Measurements from ENCODE around the gene FBN1.

The FBN1 gene

DNA sequence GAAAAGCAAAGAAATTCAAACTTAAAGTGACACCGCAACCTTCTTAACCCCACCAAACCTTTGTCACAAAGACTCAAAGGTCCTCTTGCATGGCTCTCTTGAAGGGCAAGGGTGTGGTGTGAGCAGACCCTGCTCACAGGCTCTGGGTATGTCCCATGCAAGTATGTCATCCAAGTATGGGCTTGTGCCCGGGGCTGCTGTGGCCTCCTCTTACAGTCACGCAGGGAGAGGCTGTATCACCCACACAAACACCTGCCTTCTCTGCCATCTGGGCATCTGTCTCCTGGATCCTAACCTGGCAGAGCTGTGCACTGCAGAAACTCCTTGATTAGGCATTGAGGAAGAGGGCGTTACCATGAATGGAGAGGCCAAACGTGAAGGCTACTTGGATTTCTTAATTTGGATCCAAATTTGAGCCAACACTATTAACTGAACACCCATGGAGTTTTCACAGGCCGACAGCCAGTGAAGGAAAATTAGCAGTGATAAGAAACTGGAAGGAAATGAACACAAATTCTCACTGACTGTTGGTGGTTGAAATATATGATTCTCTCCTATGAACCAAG, 167.6 kb downstream of the FBN1 start:
- no peak overlapping the region for H3K4me3 Mint-ChIP-seq
- no peaks in the 10 kb centered on the region for H3K36me3 Mint-ChIP-seq
- H3K27ac Mint-ChIP-seq = no peak overlapping the region
- no peak for ATAC-seq
- no peak for DNase-seq (ENCODE audit: low spot score in 2 of 2)
- H3K4me1 Mint-ChIP-seq = no peaks in the 10 kb centered on the region
- no peaks in the 10 kb centered on the region for H3K9me3 Mint-ChIP-seq

DNA sequence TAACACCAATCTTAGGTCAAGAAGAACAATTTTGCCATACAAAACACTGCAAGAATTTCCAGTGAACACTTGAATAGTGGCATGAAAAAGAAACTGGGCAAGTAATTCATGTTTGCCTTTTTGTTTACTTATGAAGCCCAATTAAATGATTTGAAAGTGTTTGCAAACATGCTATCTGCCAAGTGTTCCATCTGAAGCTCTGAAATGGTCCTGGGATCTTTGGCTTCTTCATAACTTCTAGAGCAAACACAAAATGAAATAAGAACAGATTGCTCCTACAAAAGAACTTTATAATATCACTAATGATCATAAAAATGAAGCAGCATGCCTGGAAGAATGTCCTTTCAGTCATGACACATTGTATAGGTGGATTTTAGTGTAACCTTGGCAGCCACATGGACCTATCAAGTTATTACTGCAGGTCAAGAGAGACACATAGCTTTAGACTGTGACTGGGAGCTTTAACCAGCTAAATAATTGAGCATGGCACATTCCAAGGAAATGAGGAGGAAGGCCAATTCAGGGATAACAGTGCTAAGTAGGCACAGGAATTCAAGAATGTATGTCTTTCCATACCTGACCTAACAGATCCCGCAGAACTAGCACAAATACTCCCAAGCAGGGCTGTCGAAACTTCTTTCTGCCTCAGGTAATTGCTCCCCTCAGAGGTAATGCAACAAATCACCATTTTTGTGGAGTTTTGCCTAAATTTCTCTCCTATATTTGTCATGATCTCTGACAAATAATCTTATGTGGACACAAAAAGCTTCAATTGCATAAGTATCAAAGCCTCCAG, 169.7 kb downstream of the FBN1 start:
- H3K27ac Mint-ChIP-seq = no peak overlapping the region
- no peak overlapping the region for H3K4me3 Mint-ChIP-seq
- no peaks in the 10 kb centered on the region for H3K4me1 Mint-ChIP-seq
- ATAC-seq (no peak), DNase-seq (ENCODE audit: low spot score in 2 of 2) (no peak)
- H3K36me3 Mint-ChIP-seq = no peaks in the 10 kb centered on the region
- H3K9me3 Mint-ChIP-seq = no peaks in the 10 kb centered on the region

DNA sequence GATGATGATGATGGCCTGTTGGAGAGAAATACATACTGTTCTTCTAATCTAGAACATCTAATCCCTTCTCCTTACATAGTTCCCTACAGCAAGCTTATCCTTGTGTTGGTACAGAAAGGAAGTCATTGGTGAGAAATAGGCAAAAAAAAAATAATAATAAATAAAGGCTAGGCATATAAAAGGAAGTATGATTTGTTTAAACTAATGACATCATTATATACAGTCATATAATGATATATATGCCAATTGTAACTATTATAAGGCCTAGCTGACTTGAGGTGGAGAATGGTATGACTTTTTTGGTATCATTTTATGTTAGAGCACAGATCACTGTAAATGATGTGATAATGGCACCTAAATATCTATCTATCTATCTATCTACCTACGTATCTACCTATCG, 171.8 kb downstream of the FBN1 start:
- H3K27ac Mint-ChIP-seq = no peak overlapping the region
- no peaks in the 10 kb centered on the region for H3K36me3 Mint-ChIP-seq
- DNase-seq (ENCODE audit: low spot score in 2 of 2) = no peak
- ATAC-seq = no peak
- no peaks in the 10 kb centered on the region for H3K4me1 Mint-ChIP-seq
- no peak overlapping the region for H3K4me3 Mint-ChIP-seq
- no peaks in the 10 kb centered on the region for H3K9me3 Mint-ChIP-seq

DNA sequence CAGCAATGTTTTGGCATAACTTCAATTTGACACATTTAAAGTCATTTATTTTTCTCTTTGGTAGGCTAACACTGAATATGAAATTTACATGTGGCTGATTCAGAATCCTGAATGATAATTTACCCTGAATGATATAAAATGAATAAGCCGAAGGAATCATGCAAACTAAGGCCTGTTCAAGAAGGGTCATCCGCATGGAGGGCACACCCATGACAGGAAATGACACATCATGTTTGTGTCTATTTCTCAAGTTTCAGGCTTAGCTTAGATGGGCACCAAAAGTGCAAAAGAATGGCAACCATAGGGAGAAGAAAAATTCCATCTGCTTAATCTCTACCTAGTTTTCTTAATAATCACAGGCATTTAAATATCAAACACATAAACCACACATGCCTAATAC, 172.8 kb downstream of the FBN1 start:
- no peak for ATAC-seq
- no peak overlapping the region for H3K27ac Mint-ChIP-seq
- no peaks in the 10 kb centered on the region for H3K36me3 Mint-ChIP-seq
- no peaks in the 10 kb centered on the region for H3K4me1 Mint-ChIP-seq
- no peak for DNase-seq (ENCODE audit: low spot score in 2 of 2)
- H3K9me3 Mint-ChIP-seq = no peaks in the 10 kb centered on the region
- no peak overlapping the region for H3K4me3 Mint-ChIP-seq

DNA sequence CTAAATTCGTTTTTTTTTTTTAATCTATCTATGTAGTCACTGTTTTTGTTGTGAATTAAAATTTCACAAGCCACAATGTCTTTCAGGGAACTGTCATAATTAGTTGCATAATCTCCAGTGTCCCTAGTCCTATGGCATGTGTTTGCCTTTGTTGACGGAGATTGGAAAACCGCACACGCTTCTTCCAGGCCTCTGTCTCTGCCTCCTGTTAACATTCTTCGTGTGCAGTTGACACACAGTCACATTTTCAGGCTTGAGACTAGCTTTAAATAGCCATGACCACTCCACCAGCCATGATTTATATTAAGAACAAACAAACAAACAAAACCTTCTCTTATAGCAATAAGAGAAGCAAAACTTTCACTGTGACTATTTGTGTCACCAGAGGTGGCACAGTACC, 174.4 kb downstream of the FBN1 start:
- Mint-ChIP-seq H3K9me3 (no peaks in the 10 kb centered on the region), H3K36me3 (no peaks in the 10 kb centered on the region), H3K4me3 (no peak overlapping the region), H3K27ac (no peak overlapping the region), H3K4me1 (no peaks in the 10 kb centered on the region)
- ATAC-seq = no peak
- no peak for DNase-seq (ENCODE audit: low spot score in 2 of 2)

DNA sequence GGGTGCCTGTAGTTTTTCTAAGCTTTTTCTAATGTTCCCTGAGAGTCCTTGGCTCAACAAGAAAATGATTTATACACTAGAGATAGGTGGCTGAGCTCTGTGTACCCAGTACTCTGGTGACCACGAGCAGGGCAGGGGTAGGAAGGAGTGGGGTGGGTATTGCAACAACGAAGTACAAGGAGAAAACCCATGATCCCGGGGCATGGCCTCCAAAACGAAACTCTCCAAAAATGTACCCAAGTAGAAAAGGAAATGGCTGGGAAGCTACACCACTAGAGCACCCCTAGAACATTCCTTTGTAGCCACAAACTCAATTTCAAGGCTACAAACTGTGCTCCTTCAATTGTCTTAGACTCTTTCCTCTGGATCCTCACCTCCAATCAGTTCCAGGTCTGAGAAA, 175.4 kb downstream of the FBN1 start:
- no peak overlapping the region for H3K4me3 Mint-ChIP-seq
- ATAC-seq (no peak), DNase-seq (ENCODE audit: low spot score in 2 of 2) (no peak)
- no peaks in the 10 kb centered on the region for H3K9me3 Mint-ChIP-seq
- no peaks in the 10 kb centered on the region for H3K36me3 Mint-ChIP-seq
- H3K4me1 Mint-ChIP-seq = no peaks in the 10 kb centered on the region
- H3K27ac Mint-ChIP-seq = no peak overlapping the region

DNA sequence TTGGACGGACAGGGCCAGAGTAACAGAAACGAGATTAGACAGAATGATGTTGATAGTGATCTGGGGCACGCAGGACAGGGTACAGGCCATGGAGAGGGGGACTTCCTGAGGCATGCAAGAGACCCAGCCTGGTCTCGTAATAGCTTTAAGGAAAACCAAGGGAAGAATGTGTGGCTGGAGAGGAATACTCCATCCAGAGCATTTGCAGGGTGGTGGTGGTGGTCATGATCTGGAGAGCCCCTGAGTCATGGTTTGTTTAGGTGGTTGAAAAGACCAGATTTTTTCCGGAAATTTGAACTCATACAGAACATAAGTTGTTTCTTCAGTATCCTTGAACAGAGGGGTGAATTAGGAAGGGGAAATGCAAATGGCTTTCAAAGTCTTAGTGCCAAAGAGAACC, 175.8 kb downstream of the FBN1 start:
- Mint-ChIP-seq H3K36me3 (no peaks in the 10 kb centered on the region), H3K9me3 (no peaks in the 10 kb centered on the region), H3K4me3 (no peak overlapping the region), H3K4me1 (no peaks in the 10 kb centered on the region), H3K27ac (no peak overlapping the region)
- DNase-seq (ENCODE audit: low spot score in 2 of 2) = no peak
- no peak for ATAC-seq

DNA sequence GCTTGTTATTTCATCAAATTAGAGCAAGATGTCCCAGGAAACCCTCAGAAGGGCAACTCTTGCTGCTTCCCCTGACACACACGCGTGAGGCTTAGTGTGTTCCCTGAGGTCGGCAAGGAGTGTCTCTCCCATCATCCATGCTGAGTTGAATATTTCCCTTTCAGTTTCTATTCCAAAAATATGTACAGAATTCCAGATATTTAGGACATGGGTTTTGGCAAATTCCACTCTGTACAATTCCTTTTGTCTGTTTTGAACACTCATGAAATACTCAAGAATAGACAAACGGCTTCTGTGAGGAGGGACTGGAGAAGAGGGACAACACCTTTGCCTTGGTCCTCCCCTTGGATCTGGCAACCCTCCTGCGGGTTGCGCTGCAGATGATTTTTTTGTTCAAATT, 176.2 kb downstream of the FBN1 start:
- ATAC-seq = no peak
- Mint-ChIP-seq H3K4me1 (no peaks in the 10 kb centered on the region), H3K36me3 (no peaks in the 10 kb centered on the region), H3K4me3 (no peak overlapping the region), H3K27ac (no peak overlapping the region), H3K9me3 (no peaks in the 10 kb centered on the region)
- no peak for DNase-seq (ENCODE audit: low spot score in 2 of 2)

DNA sequence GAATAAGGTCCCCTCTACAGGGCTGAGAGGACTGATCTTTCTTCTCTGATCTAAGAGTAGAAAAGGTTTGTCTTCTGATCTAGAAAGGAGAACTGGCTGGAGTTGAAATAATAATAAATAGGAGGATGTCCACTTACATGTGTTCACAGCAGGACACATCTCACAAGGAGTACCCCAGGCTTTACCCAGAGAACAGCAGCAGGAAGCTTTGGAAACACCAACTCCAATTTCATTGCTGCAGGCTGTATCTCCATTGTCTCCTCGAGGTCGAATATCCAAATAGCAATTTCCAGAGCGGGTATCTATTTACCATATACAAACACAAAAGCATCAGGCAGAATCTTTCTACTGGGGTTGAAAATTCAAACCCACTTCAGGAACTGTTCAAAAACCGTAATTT, 177.7 kb downstream of the FBN1 start:
- Mint-ChIP-seq H3K4me1 (no peaks in the 10 kb centered on the region), H3K4me3 (no peak overlapping the region), H3K27ac (no peak overlapping the region), H3K36me3 (no peaks in the 10 kb centered on the region), H3K9me3 (no peaks in the 10 kb centered on the region)
- DNase-seq (ENCODE audit: low spot score in 2 of 2) = no peak
- no peak for ATAC-seq

DNA sequence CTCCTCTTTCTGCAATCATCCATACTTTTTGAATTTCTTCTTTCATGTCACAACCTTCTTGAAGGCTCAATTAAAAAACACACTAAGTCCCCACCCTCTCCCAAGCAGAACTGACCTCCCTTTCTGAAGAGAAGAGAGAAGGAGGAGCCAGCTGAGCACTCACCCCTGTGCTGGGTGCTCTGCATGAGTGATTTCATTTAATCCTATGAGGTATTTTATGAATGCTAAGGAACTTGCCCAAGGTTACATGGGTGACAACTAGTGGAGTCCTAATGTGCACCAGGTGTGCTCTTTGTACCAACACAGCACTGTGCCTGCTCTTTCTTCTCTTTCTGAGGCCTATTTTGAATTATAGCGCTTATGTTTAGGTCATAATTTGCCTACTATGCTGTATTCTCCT, 178.7 kb downstream of the FBN1 start:
- no peaks in the 10 kb centered on the region for H3K4me1 Mint-ChIP-seq
- DNase-seq (ENCODE audit: low spot score in 2 of 2) = no peak
- no peaks in the 10 kb centered on the region for H3K36me3 Mint-ChIP-seq
- H3K4me3 Mint-ChIP-seq = no peak overlapping the region
- H3K27ac Mint-ChIP-seq = no peak overlapping the region
- peak; percentile 19 for ATAC-seq
- H3K9me3 Mint-ChIP-seq = no peaks in the 10 kb centered on the region

DNA sequence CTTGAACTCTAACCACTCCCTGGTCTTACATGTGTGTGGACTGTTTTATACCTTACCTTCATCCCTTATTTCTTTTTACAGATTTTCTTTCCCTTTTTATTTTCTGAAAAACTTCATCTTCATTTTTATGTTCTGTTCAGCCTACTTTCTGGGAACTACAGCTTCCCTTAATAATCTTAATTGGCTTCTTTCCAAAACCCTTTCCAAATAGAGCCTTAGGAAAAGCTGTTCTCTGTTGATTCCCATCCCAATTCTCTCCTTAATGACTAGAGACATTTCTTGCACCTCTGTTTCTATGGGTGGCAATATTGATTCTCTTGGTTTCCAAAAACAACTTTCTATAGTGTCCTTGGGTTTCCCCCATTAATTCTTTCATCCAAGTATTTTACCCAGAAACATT, 179.4 kb downstream of the FBN1 start:
- ATAC-seq (no peak), DNase-seq (ENCODE audit: low spot score in 2 of 2) (no peak)
- no peak overlapping the region for H3K4me3 Mint-ChIP-seq
- H3K4me1 Mint-ChIP-seq = no peaks in the 10 kb centered on the region
- H3K9me3 Mint-ChIP-seq = no peaks in the 10 kb centered on the region
- no peak overlapping the region for H3K27ac Mint-ChIP-seq
- no peaks in the 10 kb centered on the region for H3K36me3 Mint-ChIP-seq

DNA sequence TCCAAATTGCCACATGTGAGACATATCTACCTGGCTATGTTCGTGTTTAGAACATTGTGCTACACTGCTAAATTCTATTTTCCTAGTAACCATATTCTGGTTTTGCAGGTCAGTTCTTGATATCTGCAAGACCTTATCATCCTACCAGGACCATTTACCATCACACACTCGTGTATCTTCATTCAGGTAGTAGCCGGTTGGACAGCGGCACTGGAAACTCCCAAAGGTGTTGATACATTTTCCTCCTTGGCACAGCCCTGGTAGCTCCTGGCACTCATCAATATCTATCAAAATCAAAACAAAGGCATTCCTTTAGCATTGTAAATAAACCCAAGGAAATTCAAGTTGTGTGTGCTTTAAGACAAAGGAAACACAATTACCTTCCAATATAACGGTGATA, 180.1 kb downstream of the FBN1 start:
- Mint-ChIP-seq H3K36me3 (no peaks in the 10 kb centered on the region), H3K4me3 (no peak overlapping the region), H3K9me3 (no peaks in the 10 kb centered on the region), H3K4me1 (no peaks in the 10 kb centered on the region), H3K27ac (no peak overlapping the region)
- ATAC-seq (no peak), DNase-seq (ENCODE audit: low spot score in 2 of 2) (no peak)

DNA sequence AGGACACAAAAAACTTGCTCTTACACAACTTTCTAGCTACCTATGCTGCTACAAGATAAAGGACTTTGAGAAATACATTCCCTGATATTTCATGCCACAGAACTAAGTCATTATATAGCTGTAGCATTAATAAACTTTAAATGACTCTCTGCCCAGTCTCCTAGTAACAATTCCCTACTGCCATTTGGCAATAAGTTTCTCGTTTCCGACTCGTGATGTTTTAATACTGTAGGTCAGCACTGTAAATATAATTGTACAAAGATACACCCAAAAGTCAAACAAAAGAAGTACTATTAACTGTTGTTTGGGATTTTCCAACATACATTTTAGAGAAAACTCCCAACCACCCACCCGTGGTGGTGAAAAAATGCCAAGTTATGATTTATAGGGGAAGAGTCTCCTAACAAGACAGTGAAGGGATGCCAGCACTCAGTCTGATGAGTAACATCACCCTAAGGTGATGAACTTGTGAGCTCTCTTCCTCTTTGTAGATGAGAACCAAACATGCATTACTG, 182.1 kb downstream of the FBN1 start:
- Mint-ChIP-seq H3K27ac (no peak overlapping the region), H3K4me3 (no peak overlapping the region), H3K36me3 (no peaks in the 10 kb centered on the region), H3K9me3 (no peaks in the 10 kb centered on the region), H3K4me1 (no peaks in the 10 kb centered on the region)
- ATAC-seq = no peak
- DNase-seq (ENCODE audit: low spot score in 2 of 2) = no peak

DNA sequence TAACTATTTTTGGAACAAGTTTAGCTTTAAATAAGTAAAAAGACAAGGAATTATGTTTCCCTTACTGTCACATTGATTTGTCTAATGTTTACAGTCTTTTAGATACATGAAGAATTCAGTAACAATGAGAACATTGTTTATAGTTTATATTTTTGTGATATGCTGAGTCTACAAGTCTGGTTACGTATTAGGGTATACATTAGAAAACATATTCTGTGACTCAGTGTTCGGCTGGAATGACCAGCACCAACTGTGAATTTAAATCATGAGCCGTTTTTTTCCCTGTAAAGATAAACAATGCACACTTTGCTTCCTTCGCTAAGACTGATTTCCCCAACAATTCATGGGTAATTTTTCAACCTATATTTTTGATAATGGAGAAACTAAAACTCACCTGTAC, 182.8 kb downstream of the FBN1 start:
- H3K27ac Mint-ChIP-seq = no peak overlapping the region
- H3K4me1 Mint-ChIP-seq = no peaks in the 10 kb centered on the region
- no peak for DNase-seq (ENCODE audit: low spot score in 2 of 2)
- no peak for ATAC-seq
- no peaks in the 10 kb centered on the region for H3K36me3 Mint-ChIP-seq
- no peaks in the 10 kb centered on the region for H3K9me3 Mint-ChIP-seq
- no peak overlapping the region for H3K4me3 Mint-ChIP-seq

DNA sequence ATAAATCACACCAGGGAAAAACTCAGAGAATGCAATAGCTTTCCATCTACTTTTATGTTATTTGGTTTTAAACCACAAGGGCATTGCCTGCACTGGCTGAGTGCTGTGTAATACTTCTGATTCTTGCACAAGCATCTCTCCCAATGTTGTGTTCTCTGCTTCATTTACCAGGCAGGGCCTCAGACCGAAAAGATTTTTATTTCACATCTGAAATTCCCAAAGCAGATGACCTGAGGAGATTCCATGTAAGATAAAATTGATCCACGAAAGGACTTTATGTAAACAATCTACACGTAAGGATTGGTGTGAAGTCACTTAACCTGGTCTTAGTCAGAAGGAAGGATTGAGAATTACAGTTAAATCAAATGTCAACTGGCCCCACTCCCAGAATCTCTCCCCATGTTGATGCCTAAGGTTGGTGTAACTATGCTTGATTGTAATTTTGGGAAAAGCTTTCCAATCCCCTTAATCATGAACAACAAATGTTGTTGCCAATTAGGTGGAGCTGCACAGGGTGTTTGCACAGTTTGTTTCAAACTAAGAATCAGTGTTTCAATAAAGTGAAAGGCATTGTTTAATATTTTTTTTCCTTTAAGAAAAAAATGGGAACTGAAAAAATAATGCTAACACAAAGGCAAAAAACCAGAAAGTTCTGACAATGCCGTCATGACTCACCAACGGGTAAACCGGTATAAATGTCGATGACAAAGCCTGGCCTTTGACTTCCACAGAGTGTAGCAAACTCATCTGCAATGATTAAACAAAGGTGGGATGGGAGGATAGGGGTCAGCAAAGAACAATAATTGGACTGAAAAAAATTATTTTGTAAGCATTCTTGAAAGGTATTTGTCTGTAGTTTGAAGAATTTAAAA, 185.7 kb downstream of the FBN1 start:
- H3K36me3 Mint-ChIP-seq = no peaks in the 10 kb centered on the region
- DNase-seq (ENCODE audit: low spot score in 2 of 2) = no peak

DNA sequence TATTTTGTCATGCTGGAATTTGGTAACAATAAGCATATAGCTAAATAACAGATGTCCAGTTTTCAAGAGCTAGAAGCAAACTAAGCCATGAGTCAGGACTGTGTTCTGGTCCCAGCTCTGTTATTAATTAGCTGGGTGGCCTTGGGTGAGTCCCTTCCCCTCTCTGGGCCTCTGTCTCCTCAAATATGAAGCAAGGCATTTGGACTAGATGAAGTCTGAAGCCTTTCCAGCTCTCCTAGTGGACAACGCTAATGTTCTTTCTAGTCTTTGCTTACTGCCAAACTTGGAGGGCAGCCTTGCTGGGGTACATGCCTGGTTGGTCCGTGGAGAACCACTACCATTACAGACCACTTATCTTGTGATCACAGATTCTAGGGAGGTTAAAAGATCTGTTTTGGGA, 186.6 kb downstream of the FBN1 start:
- H3K4me1 Mint-ChIP-seq = no peaks in the 10 kb centered on the region
- H3K27ac Mint-ChIP-seq = no peak overlapping the region
- DNase-seq (ENCODE audit: low spot score in 2 of 2) (no peak), ATAC-seq (no peak)
- H3K9me3 Mint-ChIP-seq = no peaks in the 10 kb centered on the region
- H3K4me3 Mint-ChIP-seq = no peak overlapping the region
- no peaks in the 10 kb centered on the region for H3K36me3 Mint-ChIP-seq

More for the DNA sequence above, 185.7 kb downstream of the FBN1 start:
- no peak overlapping the region for H3K4me3 Mint-ChIP-seq
- H3K9me3 Mint-ChIP-seq = no peaks in the 10 kb centered on the region
- H3K27ac Mint-ChIP-seq = no peak overlapping the region
- ATAC-seq = no peak
- no peaks in the 10 kb centered on the region for H3K4me1 Mint-ChIP-seq

Measured in stimulated activated effector memory CD8-positive, alpha-beta T cell treated with anti-CD3 and anti-CD28 coated beads, Interleukin-12 subunit alpha, Interleukin-12 subunit beta, amount 100 ng/mL, for 72 hours (primary cell).